Middle frontal gyrus (tissue), 1 donor: ENCODE measurements around the gene ARID3A.
"Not testable (repeated sequence)": the region's sequence is repeated elsewhere in the genome, so short reads cannot be mapped to it uniquely, and the experiment has no call there.

ENCODE experiments used
- DNase-seq: peaks from one replicate; pipeline ENCODE4 v3.0.0-alpha.2; 2015; ENCODE audit warnings: low spot score; ENCODE audit errors: extremely low spot score

ARID3A gene

GRCh38 chr19:891421-892200 lies 34.2 kb upstream of the ARID3A start:
- not testable (repeated sequence) for DNase-seq

DNA sequence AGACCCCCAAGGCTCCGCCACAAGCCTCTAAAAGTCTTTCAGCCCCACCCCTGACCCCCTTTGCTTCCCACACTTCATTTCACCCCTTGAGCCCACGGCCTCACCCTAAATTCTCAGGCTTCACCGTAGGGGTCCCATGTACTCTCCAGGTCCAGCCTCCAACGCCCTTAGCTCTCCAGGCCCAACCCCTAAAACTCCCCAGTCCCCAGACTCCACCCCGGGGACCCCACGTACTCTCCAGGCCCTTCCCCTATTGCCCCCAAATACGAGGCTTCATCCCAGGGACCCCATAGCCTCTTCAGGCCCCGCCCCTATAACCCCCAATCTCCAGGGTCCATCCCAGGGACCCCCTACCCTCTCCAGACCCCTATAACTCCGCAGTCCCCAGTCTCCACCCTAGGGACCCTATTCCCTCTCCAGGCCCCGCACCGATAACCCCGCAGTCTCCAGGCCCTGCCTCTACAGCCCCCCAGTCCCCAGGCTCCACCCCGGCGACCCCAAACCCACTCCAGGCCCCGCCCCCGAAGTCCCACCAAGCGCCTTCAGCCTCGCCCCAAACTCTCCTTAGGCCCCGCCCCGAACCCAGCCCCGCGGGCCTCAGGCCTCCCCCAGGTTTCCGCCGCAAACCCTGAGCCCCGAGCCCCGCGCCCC lies 33.5 kb upstream of the ARID3A start:
- DNase-seq = no peak

DNA sequence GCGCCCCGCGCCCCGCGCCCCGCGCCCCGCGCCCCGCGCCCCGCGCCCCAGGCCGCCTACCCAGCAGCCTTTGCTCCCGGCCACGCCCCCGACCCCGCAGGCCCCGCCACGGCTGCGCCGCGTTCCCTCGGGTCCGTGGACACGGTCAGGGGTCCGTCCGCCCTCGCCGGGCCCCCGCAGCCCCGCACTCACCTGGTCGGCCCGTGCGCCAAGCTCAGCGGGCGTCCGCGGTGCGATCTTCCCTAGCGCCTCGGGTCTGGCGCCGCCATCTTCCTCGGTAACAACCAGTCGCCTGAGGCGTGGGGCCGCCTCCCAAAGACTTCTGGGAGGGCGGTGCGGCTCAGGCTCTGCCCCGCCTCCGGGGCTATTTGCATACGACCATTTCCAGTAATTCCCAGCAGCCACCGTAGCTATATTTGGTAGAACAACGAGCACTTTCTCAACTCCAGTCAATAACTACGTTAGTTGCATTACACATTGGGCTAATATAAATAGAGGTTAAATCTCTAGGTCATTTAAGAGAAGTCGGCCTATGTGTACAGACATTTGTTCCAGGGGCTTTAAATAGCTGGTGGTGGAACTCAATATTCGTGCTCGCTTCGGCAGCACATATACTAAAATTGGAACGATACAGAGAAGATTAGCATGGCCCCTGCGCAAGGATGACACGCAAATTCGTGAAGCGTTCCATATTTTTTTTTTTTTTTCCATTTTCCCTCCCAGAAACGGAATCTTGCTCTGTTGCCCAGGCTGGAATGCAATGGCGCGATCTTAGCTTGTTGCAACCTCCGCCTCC lies 32.7 kb upstream of the ARID3A start, which contains the start of the genes MED16 and RNU6-9:
MED16 (minus strand) TSS at position 294 of the 796 bp plus-strand sequence. CDS start 2,056 bp downstream, outside the sequence.
RNU6-9 (plus strand) TSS at position 591 of the 796 bp plus-strand sequence.
- peak; percentile 87 for DNase-seq

DNA sequence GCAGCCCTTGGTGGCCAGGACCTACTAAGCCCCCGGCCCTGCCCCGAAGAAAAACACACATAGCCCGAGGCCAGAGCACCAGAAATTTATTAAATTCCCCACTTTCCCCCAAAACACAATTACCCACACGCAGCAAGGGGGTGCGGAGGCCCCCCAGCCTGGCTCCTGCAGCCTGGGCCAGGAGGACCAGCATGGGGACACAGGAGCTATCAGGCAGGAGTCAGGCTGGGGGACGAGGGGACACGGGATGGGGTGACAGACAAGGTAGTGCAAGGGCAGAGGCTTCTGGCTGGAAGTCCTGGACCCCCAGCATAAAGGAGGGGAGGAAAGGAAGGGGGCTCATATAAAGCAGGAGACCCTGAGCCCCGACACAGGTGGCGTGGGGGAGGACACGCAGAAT lies 29.4 kb upstream of the ARID3A start:
- no peak for DNase-seq

DNA sequence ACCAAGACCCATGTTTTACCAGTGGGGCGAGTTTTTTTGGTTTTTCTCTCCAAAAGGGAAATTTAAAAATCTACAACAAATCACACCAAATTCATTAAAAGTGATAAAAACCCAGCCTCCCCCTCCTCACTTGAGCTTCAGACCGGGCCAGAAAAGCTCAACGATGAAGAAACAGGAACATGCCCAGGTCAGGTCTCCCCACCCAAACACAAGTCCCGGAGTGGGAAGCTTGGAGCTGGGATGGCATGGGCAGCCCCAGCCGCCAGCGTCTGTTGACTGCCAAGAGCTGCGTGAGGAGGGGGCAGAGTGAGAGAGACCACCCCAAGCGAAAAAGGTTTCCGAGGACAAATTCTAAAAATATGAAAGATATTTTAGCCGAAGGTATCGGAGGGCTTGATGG lies 28.8 kb upstream of the ARID3A start:
- no peak for DNase-seq

- no peak for DNase-seq
Observed at GRCh38 chr19:897442-898039, 28.3 kb upstream of the ARID3A start.

DNA sequence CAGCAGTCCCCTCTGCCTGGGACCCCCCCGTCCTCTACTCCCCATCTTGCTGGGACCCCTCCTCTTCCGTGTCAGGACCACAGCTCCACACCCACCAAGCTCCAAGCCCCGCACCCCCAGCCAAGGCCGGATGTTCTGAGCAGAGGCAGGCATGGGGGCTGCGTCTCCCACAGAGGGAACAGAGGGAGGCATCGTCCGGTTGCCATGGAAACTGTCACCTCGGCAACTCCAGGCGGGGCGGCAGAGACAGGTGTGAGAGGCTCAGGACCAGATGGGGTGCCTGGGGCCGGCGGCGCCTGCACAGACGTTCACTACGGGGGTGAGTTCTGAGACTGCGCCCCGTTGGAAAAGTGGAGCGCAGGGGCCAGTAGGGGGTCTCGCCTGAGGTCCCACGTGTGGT lies 27.2 kb upstream of the ARID3A start:
- DNase-seq = peak; percentile 27

DNA sequence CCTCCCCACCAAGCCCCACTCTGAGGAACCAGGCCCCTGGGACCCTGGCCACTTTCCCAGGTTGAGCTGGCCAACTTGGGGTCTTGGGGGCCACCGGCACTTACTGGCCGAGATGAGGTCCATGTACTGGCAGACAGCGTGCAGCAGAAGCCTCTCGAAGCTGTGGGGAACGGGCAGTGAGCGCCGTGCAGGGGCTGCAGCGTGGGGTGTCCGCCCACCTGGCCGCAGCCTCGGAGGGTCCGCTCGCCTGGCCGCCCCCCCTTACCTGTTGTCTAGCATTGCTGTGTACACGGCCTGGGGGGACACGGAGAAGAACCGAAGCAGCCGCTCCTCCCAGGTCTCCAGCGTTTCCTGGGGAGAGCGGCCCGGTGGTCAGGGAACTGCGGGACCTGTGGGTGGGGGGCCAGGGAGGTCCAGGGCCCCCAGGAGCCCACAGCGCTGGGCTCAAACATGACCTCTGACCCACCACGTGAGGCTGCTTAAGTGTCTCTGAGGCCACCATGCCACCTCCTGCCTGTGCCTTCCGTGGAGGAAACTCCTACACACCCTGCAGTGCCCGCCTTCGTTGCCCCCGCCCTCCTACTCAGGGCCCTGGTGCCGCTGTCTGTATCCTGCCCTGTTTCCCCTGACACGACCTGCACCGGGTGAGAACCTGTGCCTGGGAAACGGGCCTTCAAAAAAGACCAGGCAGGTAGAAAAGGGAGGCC lies 26.3 kb upstream of the ARID3A start:
- DNase-seq = no peak

DNA sequence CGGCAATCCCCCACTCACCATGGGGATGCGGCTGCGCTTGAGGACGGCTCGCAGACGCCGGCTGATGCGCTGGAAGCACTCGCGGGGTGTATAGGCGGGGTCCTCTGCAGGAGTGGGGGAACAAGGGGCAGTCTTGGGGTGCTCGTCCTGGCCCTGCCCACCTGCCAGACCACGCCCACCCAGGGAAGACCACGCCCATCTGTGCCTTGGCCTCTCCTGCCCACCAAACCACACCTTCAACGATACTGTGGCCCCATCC lies 25.9 kb upstream of the ARID3A start:
- DNase-seq = no peak

- DNase-seq = no peak
Observed at GRCh38 chr19:900302-901111, 25.3 kb upstream of the ARID3A start.

- DNase-seq = no peak
Observed at GRCh38 chr19:901216-902092, 24.4 kb upstream of the ARID3A start.

DNA sequence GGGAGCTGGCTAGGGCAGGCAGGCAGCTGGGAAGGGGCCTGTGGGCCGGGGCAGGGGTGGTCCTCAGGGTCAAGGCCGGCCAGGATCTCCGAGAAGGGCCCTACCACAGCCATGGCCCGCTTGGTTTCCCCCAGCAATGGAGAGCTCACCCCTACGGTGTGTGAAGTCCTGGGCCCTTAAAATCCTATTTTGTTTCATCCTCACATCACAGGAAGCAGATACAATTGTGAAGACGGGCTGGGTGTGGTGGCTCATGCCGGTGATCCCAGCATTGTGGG lies 23.8 kb upstream of the ARID3A start:
- DNase-seq = no peak

DNA sequence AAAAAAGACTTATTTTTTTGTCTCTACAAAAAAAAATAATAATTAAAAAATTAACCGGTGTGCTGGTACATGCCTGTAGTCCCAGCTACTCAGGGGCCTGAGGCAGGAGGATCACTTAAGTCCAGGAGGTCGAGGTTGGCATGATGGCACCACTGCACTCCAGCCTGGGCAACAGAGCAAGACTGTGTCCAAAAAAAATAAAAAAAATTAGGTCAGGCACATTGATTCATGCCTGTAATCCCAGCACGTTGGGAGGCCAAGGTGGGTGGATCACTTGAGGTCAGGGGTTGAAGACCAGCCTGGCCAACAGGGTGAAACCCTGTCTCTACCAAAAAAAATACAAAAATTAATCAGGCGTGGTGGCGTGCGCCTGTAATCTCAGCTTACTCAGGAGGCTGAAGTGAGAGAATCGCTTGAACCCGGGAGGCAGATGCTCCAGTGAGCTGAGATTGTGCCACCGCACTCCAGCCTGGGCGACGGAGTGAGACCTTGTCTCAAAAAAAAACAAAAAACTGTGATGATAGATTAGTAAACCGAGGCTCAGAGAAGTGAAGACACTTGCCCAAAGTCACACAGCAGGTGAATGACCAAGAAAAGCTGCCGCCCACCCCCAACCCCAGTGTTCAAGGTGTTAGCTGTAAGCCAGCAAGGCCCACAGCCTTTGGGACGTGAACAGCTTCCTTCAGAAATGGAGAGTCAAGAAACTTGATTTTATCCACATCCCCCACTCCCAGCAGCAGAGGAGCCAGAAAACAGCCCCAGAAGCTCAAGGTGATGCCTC lies 23.2 kb upstream of the ARID3A start:
- DNase-seq = no peak

GRCh38 chr19:903266-903797 lies 22.5 kb upstream of the ARID3A start:
- DNase-seq = no peak

DNA sequence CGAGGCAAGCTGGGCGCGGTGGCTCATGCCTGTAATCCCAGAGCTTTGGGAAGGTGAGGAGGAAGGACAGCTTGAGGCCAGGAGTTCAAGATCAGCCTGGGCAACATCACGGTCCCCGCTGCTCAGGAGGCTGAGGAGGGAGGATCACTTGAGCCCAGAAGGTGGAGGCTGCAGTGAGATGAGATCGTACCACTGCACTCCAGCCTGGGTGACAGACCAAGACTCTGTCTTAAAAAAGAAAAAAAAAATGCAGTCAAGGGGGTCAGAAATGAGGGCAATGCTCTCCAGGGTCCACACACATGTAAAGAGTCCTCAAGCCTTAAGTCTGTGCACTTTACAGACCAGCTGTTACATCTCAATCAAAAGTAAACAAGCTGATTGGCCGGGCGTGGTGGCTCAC lies 21.3 kb upstream of the ARID3A start:
- DNase-seq = no peak

DNA sequence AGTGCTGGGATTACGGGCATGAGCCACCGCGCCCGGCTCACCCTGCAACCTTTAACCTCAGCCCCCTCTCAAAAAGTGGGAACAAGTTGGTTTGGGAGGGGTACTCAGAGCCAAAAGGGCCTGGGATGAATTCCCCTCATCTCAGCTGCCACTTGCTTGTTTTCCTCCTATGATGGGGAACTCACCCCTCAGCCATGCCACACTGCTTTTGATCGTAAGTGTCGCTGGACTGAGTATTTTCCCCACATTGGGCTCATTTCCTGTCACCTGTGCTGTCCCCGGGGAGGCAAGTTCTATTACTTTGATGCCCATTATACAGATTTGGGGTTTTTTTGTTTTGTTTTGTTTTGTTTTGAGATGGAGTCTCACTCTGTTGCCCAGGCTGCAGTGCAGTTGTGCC lies 19.4 kb upstream of the ARID3A start:
- no peak for DNase-seq

DNA sequence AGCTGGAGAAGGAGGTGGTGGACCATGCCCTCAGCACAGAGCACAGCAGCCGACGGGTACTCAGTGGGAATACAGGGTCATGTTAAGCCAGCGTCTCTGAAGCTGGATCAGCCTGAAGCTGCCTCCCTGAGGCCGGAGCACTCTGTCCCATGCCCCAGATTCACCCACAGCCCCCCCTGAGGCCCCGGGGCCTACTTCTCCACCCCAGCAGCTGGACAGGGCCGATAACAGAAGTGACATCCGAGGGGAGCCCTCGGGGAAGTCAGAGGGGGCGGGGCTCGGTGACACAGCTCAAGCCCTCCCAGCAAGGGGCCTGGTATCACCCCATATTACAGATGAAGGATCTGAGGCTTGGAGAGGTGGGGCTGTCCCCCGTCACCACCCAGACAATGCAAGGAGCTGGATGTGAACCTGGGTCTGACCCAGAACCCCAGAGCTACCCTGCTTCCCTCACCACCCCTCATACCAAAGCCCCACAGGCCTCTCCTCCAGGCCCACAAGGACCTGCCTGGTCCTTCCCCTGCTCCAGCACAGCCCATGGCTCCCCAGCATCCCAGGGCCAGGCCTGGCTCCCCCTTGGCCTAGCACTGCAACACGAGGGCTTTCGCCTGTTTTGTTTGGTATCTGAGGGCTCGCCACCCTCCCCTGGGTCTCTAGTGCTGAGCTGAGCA lies 18.5 kb upstream of the ARID3A start:
- no peak for DNase-seq
